Liver (tissue), 3 donors: ENCODE data around the gene STXBP4.

ENCODE experiments used
- EGR1 ChIP-seq, 2 donors: IDR thresholded peaks; 2 replicates each; pipeline ENCODE4 v1.6.1; 2016 to 2018; ENCODE audit warnings: antibody characterized with exemption in 2 of 2, low read depth in 2 of 2
- GABPA ChIP-seq, 2 donors: IDR thresholded peaks in 1 of 2; conservative IDR thresholded peaks in 1 of 2; 2 replicates each; pipeline ENCODE4 v1.6.1; 2016; ENCODE audit warnings: antibody characterized with exemption in 2 of 2, mild to moderate bottlenecking in 1 of 2, moderate library complexity in 1 of 2
- JUND ChIP-seq, 2 donors: IDR thresholded peaks; 2 replicates each; pipeline ENCODE4 v1.6.1; 2016; ENCODE audit warnings: antibody characterized with exemption in 2 of 2
- NR2F2 ChIP-seq: IDR thresholded peaks from 2 replicates; pipeline ENCODE4 v1.6.1; 2016; ENCODE audit warnings: antibody characterized with exemption
- RAD21 ChIP-seq, 2 donors: IDR thresholded peaks; 2 replicates each; pipeline ENCODE4 v1.6.1; 2016; ENCODE audit warnings: antibody characterized with exemption in 2 of 2, mild to moderate bottlenecking in 2 of 2
- TAF1 ChIP-seq: conservative IDR thresholded peaks from 2 replicates; pipeline ENCODE4 v1.6.1; 2016; ENCODE audit warnings: antibody characterized with exemption, mild to moderate bottlenecking
- YY1 ChIP-seq: IDR thresholded peaks from 2 replicates; pipeline ENCODE4 v1.6.1; 2016; ENCODE audit warnings: antibody characterized with exemption, mild to moderate bottlenecking
- TF ChIP-seq, protein P1 (sequence below): fragments of 150-350 bp; IDR thresholded peaks from 2 replicates; pipeline ENCODE4 v1.5.1; 2017; ENCODE audit warnings: improper control_type of control experiment, low read depth, low read length; ENCODE audit not compliant: missing input control
- TF ChIP-seq, protein P2 (sequence below): IDR thresholded peaks from 2 replicates; pipeline ENCODE4 v1.6.1; 2016; ENCODE audit warnings: antibody characterized with exemption, mild to moderate bottlenecking
- TF ChIP-seq, protein P3 (sequence below): IDR thresholded peaks from 2 replicates; pipeline ENCODE4 v1.6.1; 2016; ENCODE audit warnings: antibody characterized with exemption
- TF ChIP-seq, protein P4 (sequence below): IDR thresholded peaks from 2 replicates; pipeline ENCODE4 v1.6.1; 2016; ENCODE audit warnings: antibody characterized with exemption
- TF ChIP-seq, protein P5 (sequence below): IDR thresholded peaks from 2 replicates; pipeline ENCODE4 v1.6.1; 2016; ENCODE audit warnings: antibody characterized with exemption
- donor health status: healthy.
- donor health status: healthy.

DNA sequence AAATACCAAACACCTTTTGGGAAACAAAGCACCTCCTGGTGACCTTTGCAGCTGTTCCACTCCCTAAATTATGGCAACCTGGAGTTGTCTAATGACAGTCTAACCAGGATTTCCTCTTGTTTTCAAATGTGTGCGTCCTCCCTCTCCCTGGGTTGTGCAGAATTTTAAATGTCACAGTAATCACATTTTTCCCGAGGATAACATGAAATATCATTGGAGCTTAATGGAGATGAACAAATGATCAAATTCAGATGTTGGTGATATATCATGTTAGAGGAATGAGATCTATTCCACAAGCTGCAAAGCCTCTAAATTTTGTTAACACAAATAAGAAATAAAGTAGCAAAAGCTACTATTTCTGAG is 209.3 kb downstream of the STXBP4 start:
- TF ChIP-seq, protein P1, sequence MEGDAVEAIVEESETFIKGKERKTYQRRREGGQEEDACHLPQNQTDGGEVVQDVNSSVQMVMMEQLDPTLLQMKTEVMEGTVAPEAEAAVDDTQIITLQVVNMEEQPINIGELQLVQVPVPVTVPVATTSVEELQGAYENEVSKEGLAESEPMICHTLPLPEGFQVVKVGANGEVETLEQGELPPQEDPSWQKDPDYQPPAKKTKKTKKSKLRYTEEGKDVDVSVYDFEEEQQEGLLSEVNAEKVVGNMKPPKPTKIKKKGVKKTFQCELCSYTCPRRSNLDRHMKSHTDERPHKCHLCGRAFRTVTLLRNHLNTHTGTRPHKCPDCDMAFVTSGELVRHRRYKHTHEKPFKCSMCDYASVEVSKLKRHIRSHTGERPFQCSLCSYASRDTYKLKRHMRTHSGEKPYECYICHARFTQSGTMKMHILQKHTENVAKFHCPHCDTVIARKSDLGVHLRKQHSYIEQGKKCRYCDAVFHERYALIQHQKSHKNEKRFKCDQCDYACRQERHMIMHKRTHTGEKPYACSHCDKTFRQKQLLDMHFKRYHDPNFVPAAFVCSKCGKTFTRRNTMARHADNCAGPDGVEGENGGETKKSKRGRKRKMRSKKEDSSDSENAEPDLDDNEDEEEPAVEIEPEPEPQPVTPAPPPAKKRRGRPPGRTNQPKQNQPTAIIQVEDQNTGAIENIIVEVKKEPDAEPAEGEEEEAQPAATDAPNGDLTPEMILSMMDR = no peak
- TF ChIP-seq, protein P2, sequence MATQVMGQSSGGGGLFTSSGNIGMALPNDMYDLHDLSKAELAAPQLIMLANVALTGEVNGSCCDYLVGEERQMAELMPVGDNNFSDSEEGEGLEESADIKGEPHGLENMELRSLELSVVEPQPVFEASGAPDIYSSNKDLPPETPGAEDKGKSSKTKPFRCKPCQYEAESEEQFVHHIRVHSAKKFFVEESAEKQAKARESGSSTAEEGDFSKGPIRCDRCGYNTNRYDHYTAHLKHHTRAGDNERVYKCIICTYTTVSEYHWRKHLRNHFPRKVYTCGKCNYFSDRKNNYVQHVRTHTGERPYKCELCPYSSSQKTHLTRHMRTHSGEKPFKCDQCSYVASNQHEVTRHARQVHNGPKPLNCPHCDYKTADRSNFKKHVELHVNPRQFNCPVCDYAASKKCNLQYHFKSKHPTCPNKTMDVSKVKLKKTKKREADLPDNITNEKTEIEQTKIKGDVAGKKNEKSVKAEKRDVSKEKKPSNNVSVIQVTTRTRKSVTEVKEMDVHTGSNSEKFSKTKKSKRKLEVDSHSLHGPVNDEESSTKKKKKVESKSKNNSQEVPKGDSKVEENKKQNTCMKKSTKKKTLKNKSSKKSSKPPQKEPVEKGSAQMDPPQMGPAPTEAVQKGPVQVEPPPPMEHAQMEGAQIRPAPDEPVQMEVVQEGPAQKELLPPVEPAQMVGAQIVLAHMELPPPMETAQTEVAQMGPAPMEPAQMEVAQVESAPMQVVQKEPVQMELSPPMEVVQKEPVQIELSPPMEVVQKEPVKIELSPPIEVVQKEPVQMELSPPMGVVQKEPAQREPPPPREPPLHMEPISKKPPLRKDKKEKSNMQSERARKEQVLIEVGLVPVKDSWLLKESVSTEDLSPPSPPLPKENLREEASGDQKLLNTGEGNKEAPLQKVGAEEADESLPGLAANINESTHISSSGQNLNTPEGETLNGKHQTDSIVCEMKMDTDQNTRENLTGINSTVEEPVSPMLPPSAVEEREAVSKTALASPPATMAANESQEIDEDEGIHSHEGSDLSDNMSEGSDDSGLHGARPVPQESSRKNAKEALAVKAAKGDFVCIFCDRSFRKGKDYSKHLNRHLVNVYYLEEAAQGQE = no peak
- TF ChIP-seq, protein P3, sequence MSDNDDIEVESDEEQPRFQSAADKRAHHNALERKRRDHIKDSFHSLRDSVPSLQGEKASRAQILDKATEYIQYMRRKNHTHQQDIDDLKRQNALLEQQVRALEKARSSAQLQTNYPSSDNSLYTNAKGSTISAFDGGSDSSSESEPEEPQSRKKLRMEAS = no peak
- no peak for TF ChIP-seq RAD21 (IDR thresholded peaks at IDR 0.05)
- TF ChIP-seq JUND (IDR thresholded peaks at IDR 0.05) = no peak
- TF ChIP-seq EGR1 (IDR thresholded peaks at IDR 0.05; ENCODE audit: low read depth in 2 of 2) = no peak
- TF ChIP-seq, protein P4, sequence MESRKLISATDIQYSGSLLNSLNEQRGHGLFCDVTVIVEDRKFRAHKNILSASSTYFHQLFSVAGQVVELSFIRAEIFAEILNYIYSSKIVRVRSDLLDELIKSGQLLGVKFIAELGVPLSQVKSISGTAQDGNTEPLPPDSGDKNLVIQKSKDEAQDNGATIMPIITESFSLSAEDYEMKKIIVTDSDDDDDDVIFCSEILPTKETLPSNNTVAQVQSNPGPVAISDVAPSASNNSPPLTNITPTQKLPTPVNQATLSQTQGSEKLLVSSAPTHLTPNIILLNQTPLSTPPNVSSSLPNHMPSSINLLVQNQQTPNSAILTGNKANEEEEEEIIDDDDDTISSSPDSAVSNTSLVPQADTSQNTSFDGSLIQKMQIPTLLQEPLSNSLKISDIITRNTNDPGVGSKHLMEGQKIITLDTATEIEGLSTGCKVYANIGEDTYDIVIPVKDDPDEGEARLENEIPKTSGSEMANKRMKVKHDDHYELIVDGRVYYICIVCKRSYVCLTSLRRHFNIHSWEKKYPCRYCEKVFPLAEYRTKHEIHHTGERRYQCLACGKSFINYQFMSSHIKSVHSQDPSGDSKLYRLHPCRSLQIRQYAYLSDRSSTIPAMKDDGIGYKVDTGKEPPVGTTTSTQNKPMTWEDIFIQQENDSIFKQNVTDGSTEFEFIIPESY = no peak
- no peak for TF ChIP-seq NR2F2
- no peak for TF ChIP-seq TAF1
- TF ChIP-seq GABPA (IDR thresholded peaks at IDR 0.05 in 1 of 2, conservative IDR thresholded peaks at IDR 0.05 in 1 of 2) = no peak
- TF ChIP-seq YY1 = no peak
- TF ChIP-seq, protein P5, sequence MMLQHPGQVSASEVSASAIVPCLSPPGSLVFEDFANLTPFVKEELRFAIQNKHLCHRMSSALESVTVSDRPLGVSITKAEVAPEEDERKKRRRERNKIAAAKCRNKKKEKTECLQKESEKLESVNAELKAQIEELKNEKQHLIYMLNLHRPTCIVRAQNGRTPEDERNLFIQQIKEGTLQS = no peak
